ENCODE results near the gene ZKSCAN5. TPM values are rescaled to one million over a fixed set of nuclear protein-coding genes. Genes with fewer than 3 reads are reported as not detected.

The ZKSCAN5 gene
- total and polyA plus RNA-seq, 2 donors (not counting 3 experiments of a cell fraction or from before 2014, with no cell fraction given) = 4.3 to 9.7 TPM

DNA sequence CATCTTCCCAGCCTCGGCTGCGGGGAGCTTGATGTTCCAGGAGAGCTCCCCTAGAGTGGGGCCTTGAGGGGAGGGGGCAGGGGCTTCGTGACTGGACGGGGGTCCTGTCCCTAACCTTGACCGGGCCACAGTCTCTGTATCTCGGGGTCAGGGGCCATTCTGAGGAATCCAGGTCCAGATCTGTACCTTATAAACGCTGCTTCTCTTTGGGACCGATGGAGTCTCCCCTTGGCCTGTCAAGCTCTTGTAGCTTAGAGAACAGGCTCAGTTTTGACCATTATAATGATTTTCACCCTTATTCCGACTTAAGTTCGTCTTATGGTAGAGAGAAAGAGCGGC, 831 bp downstream of the ZKSCAN5 start:
- peak overlapping the region; percentile 69 for H3K27ac ChIP-seq (ENCODE audit: insufficient read depth, low read depth, low read length)
- dilution Hi-C loops (cut with MboI; ENCODE audit: extremely low pct_ligation_motif_present, low sequenced_read_pairs) (no loop called here), intact Hi-C loops (cut with micrococcal nuclease) (loop anchor here (2.0 kb wide), 1 partner anchor 48 kb away; the partner anchor contains the start of gene FAM200A)
- peaks cover 20% of the 10 kb centered on the region for H3K4me1 ChIP-seq (ENCODE audit: control insufficient read depth, extremely low read depth, insufficient read depth, low read length)
- H3K79me2 ChIP-seq (ENCODE audit: control insufficient read depth, insufficient read depth, low read length) = peaks cover 25% of the 10 kb centered on the region
- H4K20me1 ChIP-seq (replicated peaks; ENCODE audit: control insufficient read depth, extremely low read depth, insufficient read depth, low read length) = no peaks in the 10 kb centered on the region
- H3K27me3 ChIP-seq (ENCODE audit: control insufficient read depth in 2 of 2, insufficient read depth in 2 of 2, low read length in 2 of 2) = no peaks in the 10 kb centered on the region
- no TSS peak for BruUV-seq (replicated peaks)
- no peaks in the 10 kb centered on the region for H3K36me3 ChIP-seq (ENCODE audit: control insufficient read depth in 2 of 2, extremely low read depth in 1 of 2, insufficient read depth in 2 of 2, low read length in 2 of 2)
- no peak for FAIRE-seq
- POLR2A ChIA-PET = interaction anchor here (1.3 kb wide), 1 partner anchor 46 kb away, joined by 4 read pairs; the partner anchor contains the start of gene FAM200A
- H2AFZ ChIP-seq (ENCODE audit: low read depth, low read length) = peak overlapping the region; percentile 80
- no peaks in the 10 kb centered on the region for H3K9me1 ChIP-seq (replicated peaks; ENCODE audit: control insufficient read depth, extremely low read depth, insufficient read depth, low read length)
- peak overlapping the region; percentile 59 to 76 (median 75) for H3K4me3 ChIP-seq (replicated peaks in 1 of 3; ENCODE audit: insufficient read depth in 1 of 3, low read depth in 1 of 3, low read length in 3 of 3)
- no peaks in the 10 kb centered on the region for H3K9me3 ChIP-seq (replicated peaks; ENCODE audit: control insufficient read depth, insufficient read depth, low read length)
- H3K4me2 ChIP-seq (ENCODE audit: insufficient read depth, low read length) = peak overlapping the region; percentile 100
- no peak for DNase-seq (ENCODE audit: low read depth, low spot score)
- peak overlapping the region; percentile 63 for H3K9ac ChIP-seq (replicated peaks; ENCODE audit: extremely low read depth, insufficient read depth, low read length)
- CTCF ChIA-PET = interaction anchor here (0.7 to 1.2 kb wide), 4 partner anchors 32 to 75 kb away, joined by 3 to 4 read pairs (median 3); partner anchors contain the start of gene ZNF655
- TF ChIP-seq POLR2AphosphoS5 (IDR thresholded peaks at IDR 0.05; ENCODE audit: insufficient read depth, low read depth, low read length) (no peak), FOS (IDR thresholded peaks at IDR 0.05; ENCODE audit: borderline replicate concordance, insufficient read depth, low read length) (no peak), MYC (IDR thresholded peaks at IDR 0.05; ENCODE audit: low read depth, low read length) (no peak), JUN (IDR thresholded peaks at IDR 0.05; ENCODE audit: borderline replicate concordance, insufficient read depth, insufficient read length, low read depth) (no peak), EZH2 (IDR thresholded peaks at IDR 0.05; ENCODE audit: borderline replicate concordance, low read depth, low read length, severe bottlenecking) (no peak), GATA2 (IDR thresholded peaks at IDR 0.05; ENCODE audit: insufficient read depth, insufficient read length, low read depth, low read length) (no peak), POLR2A (IDR thresholded peaks at IDR 0.05; ENCODE audit: low read depth, low read length) (no peak)
- TF ChIP-seq, protein P1, sequence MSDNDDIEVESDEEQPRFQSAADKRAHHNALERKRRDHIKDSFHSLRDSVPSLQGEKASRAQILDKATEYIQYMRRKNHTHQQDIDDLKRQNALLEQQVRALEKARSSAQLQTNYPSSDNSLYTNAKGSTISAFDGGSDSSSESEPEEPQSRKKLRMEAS (IDR thresholded peaks at IDR 0.05; ENCODE audit: insufficient read depth, insufficient read length) = no peak
- TF ChIP-seq, protein P2, sequence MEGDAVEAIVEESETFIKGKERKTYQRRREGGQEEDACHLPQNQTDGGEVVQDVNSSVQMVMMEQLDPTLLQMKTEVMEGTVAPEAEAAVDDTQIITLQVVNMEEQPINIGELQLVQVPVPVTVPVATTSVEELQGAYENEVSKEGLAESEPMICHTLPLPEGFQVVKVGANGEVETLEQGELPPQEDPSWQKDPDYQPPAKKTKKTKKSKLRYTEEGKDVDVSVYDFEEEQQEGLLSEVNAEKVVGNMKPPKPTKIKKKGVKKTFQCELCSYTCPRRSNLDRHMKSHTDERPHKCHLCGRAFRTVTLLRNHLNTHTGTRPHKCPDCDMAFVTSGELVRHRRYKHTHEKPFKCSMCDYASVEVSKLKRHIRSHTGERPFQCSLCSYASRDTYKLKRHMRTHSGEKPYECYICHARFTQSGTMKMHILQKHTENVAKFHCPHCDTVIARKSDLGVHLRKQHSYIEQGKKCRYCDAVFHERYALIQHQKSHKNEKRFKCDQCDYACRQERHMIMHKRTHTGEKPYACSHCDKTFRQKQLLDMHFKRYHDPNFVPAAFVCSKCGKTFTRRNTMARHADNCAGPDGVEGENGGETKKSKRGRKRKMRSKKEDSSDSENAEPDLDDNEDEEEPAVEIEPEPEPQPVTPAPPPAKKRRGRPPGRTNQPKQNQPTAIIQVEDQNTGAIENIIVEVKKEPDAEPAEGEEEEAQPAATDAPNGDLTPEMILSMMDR (IDR thresholded peaks at IDR 0.05; ENCODE audit: extremely low read depth in 1 of 2, insufficient read depth in 1 of 2, low read depth in 1 of 2, low read length in 2 of 2) = no peak

All from endothelial cell of umbilical vein (primary cell).